Endothelial cell of umbilical vein (primary cell): Measurements from ENCODE around the gene MS4A2. TPM values are rescaled to one million over a fixed set of nuclear protein-coding genes. Genes with fewer than 3 reads are reported as not detected.
"Not testable (repeated sequence)": the region's sequence is repeated elsewhere in the genome, so short reads cannot be mapped to it uniquely, and the experiment has no call there.

Experiments
- BruUV-seq: library from RNA; stranded (reverse); fragments of 400-500 nt; replicated peaks from 2 replicates; lab custom pipeline; 2021; lab: Mats Ljungman, UMichigan
- CTCF ChIA-PET: fragments of 300-600, 350-600 bp; sonication (Branson Sonifier 250); formaldehyde crosslinking; loops from one replicate; lab custom pipeline; 2021; ENCODE audit warnings: antibody characterized with exemption, inconsistent platforms; lab: Charles Lee
- POLR2A ChIA-PET: fragments of 300-600, 350-600 bp; sonication (Branson Sonifier 250); formaldehyde crosslinking; loops from one replicate; lab custom pipeline; 2021; ENCODE audit warnings: antibody characterized with exemption, inconsistent platforms; lab: Charles Lee
- DNase-seq: peaks from one replicate; pipeline ENCODE4 v3.0.0-alpha.2; 2011; ENCODE audit warnings: low read depth, low spot score
- FAIRE-seq: peaks from 2 replicates; lab custom pipeline; 2011; peaks lifted over from hg19 to GRCh38; lab: Jason Lieb, UNC
- H2AFZ ChIP-seq: 2 replicates; pipeline ENCODE4 v1.6.0; 2012; ENCODE audit warnings: low read depth, low read length, control low read depth, inconsistent platforms
- H3K27ac ChIP-seq: 2 replicates; pipeline ENCODE4 v1.5.1; 2011; ENCODE audit warnings: low read depth, mild to moderate bottlenecking, control low read depth, low read length, moderate library complexity; ENCODE audit not compliant: insufficient read depth
- H3K27me3 ChIP-seq, 2 experiments: 2 replicates each; pipeline versions ENCODE4 v1.6.0 to v1.6.1; 2011; ENCODE audit warnings: low read length in 2 of 2, mixed read lengths in 1 of 2; ENCODE audit not compliant: control insufficient read depth in 2 of 2, insufficient read depth in 2 of 2
- H3K36me3 ChIP-seq, 2 experiments: 2 replicates in 1 of 2; 3 replicates in 1 of 2; pipeline ENCODE4 v1.5.1; 2011; ENCODE audit warnings: low read length in 2 of 2, mild to moderate bottlenecking in 1 of 2, moderate library complexity in 1 of 2; ENCODE audit not compliant: control insufficient read depth in 2 of 2, insufficient read depth in 2 of 2; ENCODE audit errors: extremely low read depth in 1 of 2
- H3K4me1 ChIP-seq: 3 replicates; pipeline ENCODE4 v1.5.1; 2011; ENCODE audit warnings: mild to moderate bottlenecking, low read length; ENCODE audit not compliant: control insufficient read depth, insufficient read depth; ENCODE audit errors: extremely low read depth
- H3K4me2 ChIP-seq: 2 replicates; pipeline ENCODE4 v1.6.1; 2011; ENCODE audit warnings: low read length, control low read depth, mixed read lengths; ENCODE audit not compliant: insufficient read depth
- H3K4me3 ChIP-seq, 3 experiments: fragments of 200-600 bp in 1 of 3; sonication (generic), shearing (Covaris generic) in 1 of 3; replicated peaks in 1 of 3; 2 replicates each; pipeline ENCODE4 v1.5.1; 2011 to 2016; ENCODE audit warnings: control low read depth in 3 of 3, low read length in 3 of 3, mild to moderate bottlenecking in 2 of 3, inconsistent platforms in 1 of 3, low read depth in 1 of 3, moderate library complexity in 1 of 3; ENCODE audit not compliant: insufficient read depth in 1 of 3
- H3K79me2 ChIP-seq: 2 replicates; pipeline ENCODE4 v1.6.0; 2012; ENCODE audit warnings: low read length, inconsistent platforms; ENCODE audit not compliant: control insufficient read depth, insufficient read depth
- H3K9ac ChIP-seq: replicated peaks from 2 replicates; pipeline ENCODE3; 2011; ENCODE audit warnings: low read length, control low read depth; ENCODE audit not compliant: insufficient read depth; ENCODE audit errors: extremely low read depth
- H3K9me1 ChIP-seq: replicated peaks from 3 replicates; pipeline ENCODE4 v1.6.0; 2011; ENCODE audit warnings: mild to moderate bottlenecking, low read length; ENCODE audit not compliant: control insufficient read depth, insufficient read depth; ENCODE audit errors: extremely low read depth
- H3K9me3 ChIP-seq: replicated peaks from 2 replicates; pipeline ENCODE4 v1.5.1; 2012; ENCODE audit warnings: low read length, inconsistent platforms; ENCODE audit not compliant: control insufficient read depth, insufficient read depth
- H4K20me1 ChIP-seq: replicated peaks from 2 replicates; pipeline ENCODE3; 2011; ENCODE audit warnings: mild to moderate bottlenecking, low read length; ENCODE audit not compliant: control insufficient read depth, insufficient read depth; ENCODE audit errors: extremely low read depth
- EZH2 ChIP-seq: IDR thresholded peaks from 2 replicates; pipeline ENCODE4 v1.6.1; 2012; ENCODE audit warnings: borderline replicate concordance, low read depth, mild to moderate bottlenecking, moderate library complexity, low read length, inconsistent platforms; ENCODE audit not compliant: severe bottlenecking
- FOS ChIP-seq: IDR thresholded peaks from 2 replicates; pipeline ENCODE4 v1.6.1; 2011; ENCODE audit warnings: mild to moderate bottlenecking, low read length, moderate library complexity, borderline replicate concordance; ENCODE audit not compliant: insufficient read depth
- GATA2 ChIP-seq: IDR thresholded peaks from 2 replicates; pipeline ENCODE4 v1.7.0; 2011; ENCODE audit warnings: low read depth, mild to moderate bottlenecking, moderate library complexity, mixed read lengths, low read length; ENCODE audit not compliant: insufficient read length, insufficient read depth
- JUN ChIP-seq: IDR thresholded peaks from 2 replicates; pipeline ENCODE4 v1.6.1; 2011; ENCODE audit warnings: borderline replicate concordance, low read depth; ENCODE audit not compliant: insufficient read length, insufficient read depth
- MYC ChIP-seq: IDR thresholded peaks from one replicate; pipeline ENCODE4 v1.6.1; 2011; ENCODE audit warnings: mild to moderate bottlenecking, low read depth, low read length
- dilution Hi-C: fragments of 300-500 bp; cut with MboI; formaldehyde crosslinking; loops from one replicate; pipeline ENCODE4 v1.15.0; 2019; ENCODE audit warnings: low sequenced_read_pairs; ENCODE audit not compliant: extremely low pct_ligation_motif_present
- intact Hi-C: fragments of 100-400 bp; cut with micrococcal nuclease; formaldehyde crosslinking; loops from one replicate; pipeline ENCODE4 v1.10.0; 2022
- polyA plus RNA-seq, 4 experiments: library from polyadenylated mRNA; depleted of rRNA in 3 of 4; stranded (reverse) in 3 of 4; unstranded in 1 of 4; fragments of >200 nt; gene quantifications; 2 replicates each; pipeline versions ENCODE4 v1.2.1 to v1.2.3, GENCODE V29; 2011 to 2012; ENCODE audit warnings: missing spikeins in 1 of 4
- total RNA-seq: library from RNA; stranded (reverse); gene quantifications from 2 replicates; pipeline ENCODE4 v1.2.3, GENCODE V29; 2021
- TF ChIP-seq, protein P1 (sequence below): IDR thresholded peaks from 2 replicates; pipeline ENCODE4 v1.6.1; 2011; ENCODE audit not compliant: insufficient read depth, insufficient read length
- TF ChIP-seq, protein P2 (sequence below), 2 donors: IDR thresholded peaks; 1 replicate in 1 of 2; 2 replicates in 1 of 2; pipeline ENCODE4 v1.5.1; 2011; ENCODE audit warnings: low read length in 2 of 2, mild to moderate bottlenecking in 2 of 2, moderate library complexity in 2 of 2, control low read depth in 1 of 2, inconsistent platforms in 1 of 2, low read depth in 1 of 2; ENCODE audit not compliant: insufficient read depth in 1 of 2; ENCODE audit errors: extremely low read depth in 1 of 2

Gene MS4A2
- total and polyA plus RNA-seq, 2 donors (not counting 3 experiments of a cell fraction or from before 2014, with no cell fraction given) = not detected

DNA sequence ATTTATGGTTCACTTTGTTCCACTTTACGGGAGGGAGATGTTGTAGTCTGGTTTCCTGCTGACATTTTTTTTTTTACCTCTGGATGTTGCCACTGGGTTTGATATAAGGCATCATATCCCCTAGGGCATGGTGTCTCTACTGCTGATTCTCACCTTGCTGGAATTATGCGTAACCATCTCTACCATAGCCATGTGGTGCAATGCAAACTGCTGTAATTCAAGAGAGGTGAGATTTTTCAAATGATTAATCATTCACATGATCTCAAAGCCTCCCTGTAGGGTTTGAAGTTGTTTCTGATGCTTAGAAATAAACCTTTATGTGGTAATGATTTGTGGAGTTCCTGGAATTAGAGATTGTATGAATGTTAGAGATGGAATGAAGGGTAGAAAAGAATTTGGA, 19.0 kb upstream of the MS4A2 start:
- no peaks in the 10 kb centered on the region for H3K79me2 ChIP-seq
- no peaks in the 10 kb centered on the region for H3K36me3 ChIP-seq
- FAIRE-seq (no peak), DNase-seq (no peak)
- peaks cover 2% of the 10 kb centered on the region in 2 experiments for H3K27me3 ChIP-seq
- H3K9me3 ChIP-seq = no peaks in the 10 kb centered on the region
- no peak overlapping the region for H3K9ac ChIP-seq
- no peak overlapping the region for H2AFZ ChIP-seq
- no peak overlapping the region for H3K27ac ChIP-seq
- ChIA-PET POLR2A (no interaction called here), CTCF (no interaction called here)
- no peaks in the 10 kb centered on the region for H3K9me1 ChIP-seq
- no peak overlapping the region for H3K4me2 ChIP-seq
- TF ChIP-seq JUN = no peak
- TF ChIP-seq GATA2 = no peak
- no peak for TF ChIP-seq MYC
- TF ChIP-seq, protein P1, sequence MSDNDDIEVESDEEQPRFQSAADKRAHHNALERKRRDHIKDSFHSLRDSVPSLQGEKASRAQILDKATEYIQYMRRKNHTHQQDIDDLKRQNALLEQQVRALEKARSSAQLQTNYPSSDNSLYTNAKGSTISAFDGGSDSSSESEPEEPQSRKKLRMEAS = no peak
- TF ChIP-seq, protein P2, sequence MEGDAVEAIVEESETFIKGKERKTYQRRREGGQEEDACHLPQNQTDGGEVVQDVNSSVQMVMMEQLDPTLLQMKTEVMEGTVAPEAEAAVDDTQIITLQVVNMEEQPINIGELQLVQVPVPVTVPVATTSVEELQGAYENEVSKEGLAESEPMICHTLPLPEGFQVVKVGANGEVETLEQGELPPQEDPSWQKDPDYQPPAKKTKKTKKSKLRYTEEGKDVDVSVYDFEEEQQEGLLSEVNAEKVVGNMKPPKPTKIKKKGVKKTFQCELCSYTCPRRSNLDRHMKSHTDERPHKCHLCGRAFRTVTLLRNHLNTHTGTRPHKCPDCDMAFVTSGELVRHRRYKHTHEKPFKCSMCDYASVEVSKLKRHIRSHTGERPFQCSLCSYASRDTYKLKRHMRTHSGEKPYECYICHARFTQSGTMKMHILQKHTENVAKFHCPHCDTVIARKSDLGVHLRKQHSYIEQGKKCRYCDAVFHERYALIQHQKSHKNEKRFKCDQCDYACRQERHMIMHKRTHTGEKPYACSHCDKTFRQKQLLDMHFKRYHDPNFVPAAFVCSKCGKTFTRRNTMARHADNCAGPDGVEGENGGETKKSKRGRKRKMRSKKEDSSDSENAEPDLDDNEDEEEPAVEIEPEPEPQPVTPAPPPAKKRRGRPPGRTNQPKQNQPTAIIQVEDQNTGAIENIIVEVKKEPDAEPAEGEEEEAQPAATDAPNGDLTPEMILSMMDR (IDR thresholded peaks at IDR 0.05; ENCODE audit: extremely low read depth in 1 of 2, insufficient read depth in 1 of 2, low read depth in 1 of 2, low read length in 2 of 2) = no peak
- no peak for TF ChIP-seq FOS
- no peak for TF ChIP-seq EZH2
- BruUV-seq = no TSS peak
- no peak overlapping the region for H3K4me3 ChIP-seq
- dilution Hi-C loops (no loop called here), intact Hi-C loops (no loop called here)
- H3K4me1 ChIP-seq = no peaks in the 10 kb centered on the region
- no peaks in the 10 kb centered on the region for H4K20me1 ChIP-seq

DNA sequence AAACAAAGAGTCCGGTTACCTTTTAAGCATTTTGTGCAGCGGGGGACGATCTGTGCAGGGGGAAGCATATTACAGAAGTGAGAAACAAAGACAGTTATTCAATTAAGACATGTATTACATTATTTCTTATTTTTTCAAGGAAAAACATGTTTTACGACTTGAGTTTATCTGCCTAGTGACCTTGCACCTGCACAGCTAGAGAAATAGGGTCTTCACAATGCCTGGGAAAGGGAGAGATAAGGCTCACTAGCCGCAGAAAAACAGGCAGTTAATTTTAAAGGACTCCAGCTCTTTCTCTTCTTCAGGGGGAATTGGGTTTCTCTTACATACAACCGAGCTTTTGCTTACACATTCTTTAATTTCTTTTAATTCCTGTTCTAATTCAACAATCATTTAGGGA, 16.8 kb upstream of the MS4A2 start:
- H4K20me1 ChIP-seq, H3K27me3 ChIP-seq, DNase-seq, H3K36me3 ChIP-seq, intact Hi-C loops, FAIRE-seq, H3K4me1 ChIP-seq, H3K9me3 ChIP-seq, H3K4me3 ChIP-seq, H3K9ac ChIP-seq, H3K4me2 ChIP-seq, H2AFZ ChIP-seq, POLR2A ChIA-PET, H3K27ac ChIP-seq, H3K79me2 ChIP-seq, BruUV-seq, H3K9me1 ChIP-seq, dilution Hi-C loops: not testable (repeated sequence)
- CTCF ChIA-PET = interaction anchor here (1.4 kb wide), 1 partner anchor 13 kb away, joined by 3 read pairs; no protein-coding TSS in a partner anchor
